GM12872 (cell line): ENCODE data around the gene FAM76B.

ENCODE experiments used
- TF ChIP-seq, protein P1 (sequence below): IDR thresholded peaks from 3 replicates; pipeline ENCODE4 v1.5.1; 2011; ENCODE audit warnings: low read depth, mild to moderate bottlenecking, low read length, moderate library complexity; ENCODE audit not compliant: insufficient read depth

The FAM76B gene

DNA sequence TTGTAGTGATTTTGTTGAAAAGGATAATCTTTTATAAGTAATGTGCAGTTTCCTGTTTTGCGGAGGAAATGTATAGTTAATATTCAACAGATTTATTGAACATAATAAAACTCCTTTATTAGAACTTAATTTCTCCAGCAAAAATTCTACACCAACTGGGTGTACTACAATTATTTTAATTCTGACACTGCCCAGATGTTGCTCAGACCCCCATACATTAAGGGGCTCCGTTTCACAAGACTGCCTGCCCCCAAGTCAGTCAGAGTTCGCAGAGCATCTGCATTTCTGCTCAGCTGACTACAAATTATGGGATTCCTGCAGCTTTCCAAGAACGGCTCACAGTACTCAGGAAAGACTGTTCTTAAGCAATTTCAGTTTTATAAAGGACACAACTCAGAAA, 6.9 kb upstream of the FAM76B start:
- TF ChIP-seq, protein P1, sequence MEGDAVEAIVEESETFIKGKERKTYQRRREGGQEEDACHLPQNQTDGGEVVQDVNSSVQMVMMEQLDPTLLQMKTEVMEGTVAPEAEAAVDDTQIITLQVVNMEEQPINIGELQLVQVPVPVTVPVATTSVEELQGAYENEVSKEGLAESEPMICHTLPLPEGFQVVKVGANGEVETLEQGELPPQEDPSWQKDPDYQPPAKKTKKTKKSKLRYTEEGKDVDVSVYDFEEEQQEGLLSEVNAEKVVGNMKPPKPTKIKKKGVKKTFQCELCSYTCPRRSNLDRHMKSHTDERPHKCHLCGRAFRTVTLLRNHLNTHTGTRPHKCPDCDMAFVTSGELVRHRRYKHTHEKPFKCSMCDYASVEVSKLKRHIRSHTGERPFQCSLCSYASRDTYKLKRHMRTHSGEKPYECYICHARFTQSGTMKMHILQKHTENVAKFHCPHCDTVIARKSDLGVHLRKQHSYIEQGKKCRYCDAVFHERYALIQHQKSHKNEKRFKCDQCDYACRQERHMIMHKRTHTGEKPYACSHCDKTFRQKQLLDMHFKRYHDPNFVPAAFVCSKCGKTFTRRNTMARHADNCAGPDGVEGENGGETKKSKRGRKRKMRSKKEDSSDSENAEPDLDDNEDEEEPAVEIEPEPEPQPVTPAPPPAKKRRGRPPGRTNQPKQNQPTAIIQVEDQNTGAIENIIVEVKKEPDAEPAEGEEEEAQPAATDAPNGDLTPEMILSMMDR = no peak

DNA sequence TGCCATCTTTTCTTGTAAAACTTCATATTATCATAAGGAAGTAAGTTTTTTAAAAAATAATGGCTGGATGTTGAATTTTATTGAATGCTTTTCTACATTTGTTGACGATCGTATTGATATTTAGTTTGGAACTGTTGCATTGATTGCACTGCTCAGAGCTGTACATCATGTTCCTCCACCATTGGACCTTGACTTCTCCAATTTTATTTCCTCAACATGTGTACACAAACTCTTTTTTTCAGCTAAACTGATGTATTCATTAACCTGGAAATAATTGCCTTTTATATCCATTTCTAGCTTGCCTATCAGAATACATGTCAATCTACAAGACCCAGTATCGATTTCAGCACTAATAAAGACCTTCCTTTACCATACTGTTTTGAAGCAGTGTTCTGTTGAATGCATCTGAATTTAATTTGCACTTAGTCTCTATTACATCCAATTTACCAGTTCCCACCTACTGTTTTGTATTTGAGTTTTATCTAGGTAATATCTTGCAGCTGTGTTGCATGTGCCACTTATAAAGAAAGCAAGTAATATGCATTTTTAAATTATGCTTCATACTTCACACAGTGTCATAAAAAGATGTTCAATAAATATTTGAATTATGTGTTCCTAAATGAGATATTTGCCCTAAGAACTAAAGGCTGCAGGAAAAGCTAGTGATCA, 6.2 kb upstream of the FAM76B start:
- TF ChIP-seq, protein P1 = no peak

DNA sequence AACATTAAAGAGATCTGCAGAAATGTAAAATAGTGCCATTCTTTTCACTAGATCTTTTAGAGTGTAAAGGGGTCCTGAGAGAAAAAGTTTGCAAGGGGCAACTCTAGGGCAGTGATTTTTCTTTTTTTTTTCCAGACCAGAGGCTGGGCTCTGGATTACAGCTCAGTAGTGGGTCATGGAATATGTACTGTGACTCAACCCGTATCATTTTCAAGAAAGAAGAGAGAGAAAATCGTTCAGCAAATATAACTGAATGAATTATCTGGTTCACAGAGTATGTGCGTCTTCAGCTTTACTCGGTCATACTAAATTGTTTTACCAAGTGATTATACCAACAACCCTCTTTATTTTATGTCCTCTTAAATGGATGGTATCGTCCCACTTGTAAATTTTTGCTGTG, 4.5 kb upstream of the FAM76B start:
- TF ChIP-seq, protein P1 = no peak

DNA sequence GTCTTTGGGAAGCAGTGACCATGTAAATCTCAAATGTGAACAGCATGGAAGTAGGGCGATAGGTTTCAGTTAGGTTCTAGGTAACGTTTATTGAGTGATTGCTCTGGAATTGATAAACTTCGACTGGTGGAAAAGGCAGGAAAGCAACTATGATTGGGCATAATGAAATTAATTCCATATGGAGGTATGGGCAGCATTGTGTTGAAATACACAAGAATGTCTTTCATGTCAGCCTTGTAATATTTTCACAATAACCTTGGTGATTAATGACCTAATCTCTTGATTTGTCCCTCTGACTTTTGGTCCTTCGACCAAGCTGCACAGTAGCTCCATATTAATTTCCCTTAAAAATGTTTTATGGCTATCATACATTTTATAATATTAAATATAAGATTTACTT, 3.5 kb upstream of the FAM76B start:
- TF ChIP-seq, protein P1 = no peak

DNA sequence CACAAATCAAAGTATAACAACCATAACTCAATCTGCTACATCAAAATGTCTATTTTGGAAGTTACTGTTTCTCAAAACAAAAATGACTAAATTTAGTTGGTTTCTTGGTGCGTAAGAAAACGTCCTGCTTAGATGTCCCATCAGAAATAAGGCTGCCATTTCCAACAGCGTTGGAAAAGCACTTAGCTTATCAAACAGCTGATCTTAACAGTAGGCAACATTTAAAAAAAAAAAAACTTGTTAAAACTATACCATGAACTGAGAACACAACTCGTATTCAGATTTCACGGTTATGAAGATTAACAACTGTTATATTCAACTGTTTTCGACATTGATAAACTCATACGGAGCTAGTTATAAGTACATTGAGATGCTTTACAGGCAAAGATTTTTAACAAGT, 3.1 kb upstream of the FAM76B start:
- TF ChIP-seq, protein P1 = no peak

DNA sequence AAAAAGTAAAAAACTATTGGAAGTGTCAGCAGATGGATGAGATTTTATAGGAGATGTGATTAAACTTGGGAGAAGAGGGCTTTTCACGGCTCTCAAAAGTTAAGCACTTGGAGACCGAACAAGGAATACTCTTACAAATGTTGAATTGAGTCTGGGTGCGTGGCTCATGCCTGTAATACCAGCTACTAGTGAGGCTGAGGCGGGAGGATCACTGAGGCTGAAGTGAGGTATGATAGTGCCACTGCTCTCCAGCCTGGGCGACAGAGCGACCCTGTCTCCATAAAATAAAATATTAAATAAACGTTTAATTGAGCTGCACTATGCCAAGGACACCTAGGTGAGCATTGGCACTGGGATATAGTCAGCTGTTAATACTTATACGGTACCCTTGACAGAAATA, 2.6 kb upstream of the FAM76B start:
- TF ChIP-seq, protein P1 = no peak

DNA sequence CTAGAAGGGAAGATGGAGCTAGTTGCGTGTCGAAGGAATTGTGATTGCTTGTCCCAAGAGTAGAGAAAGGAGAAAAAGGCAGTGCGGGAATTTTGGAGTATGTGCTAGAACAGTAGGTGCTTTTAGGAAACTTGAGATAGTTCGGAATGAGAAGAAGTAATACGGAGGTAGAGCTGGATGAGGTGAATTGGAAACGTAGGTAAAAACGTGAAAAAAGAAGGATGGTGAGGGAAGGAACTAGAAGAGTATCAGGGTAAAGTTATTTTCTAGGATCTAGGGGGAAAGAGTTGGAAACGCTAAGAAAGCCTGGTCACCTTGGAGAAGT, 2.1 kb upstream of the FAM76B start:
- TF ChIP-seq, protein P1 = no peak
